Muscle layer of colon (tissue), 2 donors: ENCODE measurements around the gene SLIT3.

ENCODE experiments used
- H3K27ac ChIP-seq: one replicate; pipeline ENCODE4 v1.7.0; 2013; ENCODE audit warnings: low read depth, mild to moderate bottlenecking, low read length, moderate library complexity
- H3K27me3 ChIP-seq, 2 donors: one replicate each; pipeline ENCODE4 v1.7.0; 2013; ENCODE audit warnings: low read length in 2 of 2, mild to moderate bottlenecking in 2 of 2; ENCODE audit not compliant: insufficient read depth in 2 of 2, control insufficient read depth in 1 of 2
- H3K36me3 ChIP-seq: one replicate; pipeline ENCODE4 v1.7.0; 2013; ENCODE audit warnings: mild to moderate bottlenecking, low read length; ENCODE audit not compliant: insufficient read depth
- H3K4me1 ChIP-seq: one replicate; pipeline ENCODE4 v1.7.0; 2013; ENCODE audit warnings: mild to moderate bottlenecking, low read length; ENCODE audit not compliant: insufficient read depth
- H3K4me3 ChIP-seq, 2 donors: one replicate each; pipeline ENCODE4 v1.7.0; 2013; ENCODE audit warnings: low read length in 2 of 2, low read depth in 1 of 2, mild to moderate bottlenecking in 1 of 2, moderate library complexity in 1 of 2
- H3K9ac ChIP-seq: one replicate; pipeline ENCODE4 v1.7.0; 2013; ENCODE audit warnings: low read length
- H3K9me3 ChIP-seq: one replicate; pipeline ENCODE4 v1.7.0; 2013; ENCODE audit warnings: mild to moderate bottlenecking, low read length
- donor health status: abdominal sarcoma.
- donor health status: Adenocarcinoma of cecum.

Gene SLIT3

GRCh38 chr5:168801567-168801966 is 499.4 kb downstream of the SLIT3 start:
- no peak overlapping the region for H3K4me3 ChIP-seq
- H3K27ac ChIP-seq: no peak overlapping the region
- no peaks in the 10 kb centered on the region for H3K4me1 ChIP-seq
- H3K9me3 ChIP-seq: no peaks in the 10 kb centered on the region
- H3K27me3 ChIP-seq: no peaks in the 10 kb centered on the region
- no peak overlapping the region for H3K9ac ChIP-seq
- H3K36me3 ChIP-seq: peaks cover 9% of the 10 kb centered on the region

GRCh38 chr5:168800701-168801100 is 500.2 kb downstream of the SLIT3 start:
- H3K27me3 ChIP-seq: no peaks in the 10 kb centered on the region
- no peaks in the 10 kb centered on the region for H3K9me3 ChIP-seq
- H3K4me3 ChIP-seq: no peak overlapping the region
- H3K9ac ChIP-seq: no peak overlapping the region
- H3K36me3 ChIP-seq: peaks cover 1% of the 10 kb centered on the region
- no peaks in the 10 kb centered on the region for H3K4me1 ChIP-seq
- H3K27ac ChIP-seq: no peak overlapping the region

- H3K4me3 ChIP-seq: no peak overlapping the region
- no peaks in the 10 kb centered on the region for H3K9me3 ChIP-seq
- H3K27ac ChIP-seq: no peak overlapping the region
- peaks cover 8% of the 10 kb centered on the region for H3K4me1 ChIP-seq
- H3K36me3 ChIP-seq: no peaks in the 10 kb centered on the region
- no peak overlapping the region for H3K9ac ChIP-seq
- no peaks in the 10 kb centered on the region for H3K27me3 ChIP-seq
These were observed 502.6 kb downstream of the SLIT3 start for GRCh38 chr5:168798065-168799023.

DNA sequence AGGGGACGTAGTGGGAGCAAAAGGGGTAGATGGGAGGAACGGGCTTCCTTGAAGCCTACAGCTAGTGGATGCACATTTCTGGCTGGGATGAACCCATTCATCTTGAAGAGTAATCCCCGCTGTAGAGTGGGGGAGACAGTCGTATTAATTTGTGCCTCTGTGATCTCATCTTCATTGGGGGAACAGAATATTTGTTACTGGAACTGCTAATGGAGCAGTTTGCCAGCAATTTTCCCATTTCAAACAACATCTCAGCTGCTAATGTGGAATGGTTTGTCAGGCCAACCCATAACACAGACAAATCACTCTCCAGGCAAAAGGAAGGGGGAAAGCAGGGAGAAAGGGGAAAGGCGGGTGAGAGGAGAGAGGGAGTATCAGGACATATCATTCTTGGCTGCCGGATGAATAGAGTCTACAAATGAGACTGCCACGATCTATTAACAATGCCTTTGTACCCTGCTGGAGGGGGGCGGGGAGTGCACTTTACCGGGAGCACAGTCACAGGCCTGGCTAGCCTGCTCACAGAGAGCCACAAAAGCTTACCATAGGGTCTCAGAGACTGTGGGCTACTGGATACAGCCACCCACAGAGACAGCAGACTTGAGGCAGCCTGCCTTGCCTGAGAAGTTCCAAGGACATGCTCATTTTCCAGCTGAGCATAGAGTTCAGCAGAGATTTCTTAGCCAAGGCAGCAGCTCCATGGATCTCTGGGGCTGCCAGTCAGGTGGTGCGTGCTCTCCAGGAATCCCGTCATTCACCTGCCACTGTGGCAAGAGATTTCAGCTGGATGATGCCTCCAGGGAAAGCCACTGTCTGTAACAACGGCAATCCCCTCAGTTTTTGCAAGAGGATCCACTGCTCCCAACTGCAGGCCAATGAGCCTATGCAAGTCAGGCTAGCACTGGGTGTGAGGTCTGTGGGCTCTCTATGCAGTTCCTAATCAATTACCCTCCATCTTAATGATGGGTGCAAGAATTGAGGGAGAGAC is 504.1 kb downstream of the SLIT3 start:
- H3K9ac ChIP-seq: no peak overlapping the region
- no peaks in the 10 kb centered on the region for H3K9me3 ChIP-seq
- H3K36me3 ChIP-seq: no peaks in the 10 kb centered on the region
- H3K27me3 ChIP-seq: no peaks in the 10 kb centered on the region
- H3K27ac ChIP-seq: no peak overlapping the region
- H3K4me3 ChIP-seq: no peak overlapping the region
- peaks cover 8% of the 10 kb centered on the region for H3K4me1 ChIP-seq

DNA sequence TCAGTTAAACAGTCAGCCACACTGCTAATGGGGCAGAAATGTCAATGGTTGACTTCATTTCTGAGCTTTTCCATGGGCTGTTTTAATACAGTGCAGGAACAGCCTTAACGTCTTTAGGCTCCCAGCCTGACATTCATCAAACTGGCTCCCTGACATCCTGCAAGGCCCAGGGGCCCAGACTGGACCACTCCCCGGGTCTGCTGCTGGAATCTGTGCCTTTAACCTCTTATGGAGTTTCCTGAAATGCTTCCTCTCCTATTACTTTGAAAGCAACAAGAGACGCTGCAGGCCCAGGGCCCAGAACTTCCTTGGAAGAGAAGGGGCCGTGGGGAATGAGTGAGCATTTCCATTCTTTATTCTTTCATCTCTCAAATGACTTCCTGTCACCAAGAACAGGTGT is 504.9 kb downstream of the SLIT3 start:
- Histone ChIP-seq H3K36me3 (no peaks in the 10 kb centered on the region), H3K27me3 (no peaks in the 10 kb centered on the region), H3K9ac (no peak overlapping the region), H3K9me3 (no peaks in the 10 kb centered on the region), H3K4me3 (no peak overlapping the region), H3K27ac (no peak overlapping the region), H3K4me1 (peaks cover 8% of the 10 kb centered on the region)

DNA sequence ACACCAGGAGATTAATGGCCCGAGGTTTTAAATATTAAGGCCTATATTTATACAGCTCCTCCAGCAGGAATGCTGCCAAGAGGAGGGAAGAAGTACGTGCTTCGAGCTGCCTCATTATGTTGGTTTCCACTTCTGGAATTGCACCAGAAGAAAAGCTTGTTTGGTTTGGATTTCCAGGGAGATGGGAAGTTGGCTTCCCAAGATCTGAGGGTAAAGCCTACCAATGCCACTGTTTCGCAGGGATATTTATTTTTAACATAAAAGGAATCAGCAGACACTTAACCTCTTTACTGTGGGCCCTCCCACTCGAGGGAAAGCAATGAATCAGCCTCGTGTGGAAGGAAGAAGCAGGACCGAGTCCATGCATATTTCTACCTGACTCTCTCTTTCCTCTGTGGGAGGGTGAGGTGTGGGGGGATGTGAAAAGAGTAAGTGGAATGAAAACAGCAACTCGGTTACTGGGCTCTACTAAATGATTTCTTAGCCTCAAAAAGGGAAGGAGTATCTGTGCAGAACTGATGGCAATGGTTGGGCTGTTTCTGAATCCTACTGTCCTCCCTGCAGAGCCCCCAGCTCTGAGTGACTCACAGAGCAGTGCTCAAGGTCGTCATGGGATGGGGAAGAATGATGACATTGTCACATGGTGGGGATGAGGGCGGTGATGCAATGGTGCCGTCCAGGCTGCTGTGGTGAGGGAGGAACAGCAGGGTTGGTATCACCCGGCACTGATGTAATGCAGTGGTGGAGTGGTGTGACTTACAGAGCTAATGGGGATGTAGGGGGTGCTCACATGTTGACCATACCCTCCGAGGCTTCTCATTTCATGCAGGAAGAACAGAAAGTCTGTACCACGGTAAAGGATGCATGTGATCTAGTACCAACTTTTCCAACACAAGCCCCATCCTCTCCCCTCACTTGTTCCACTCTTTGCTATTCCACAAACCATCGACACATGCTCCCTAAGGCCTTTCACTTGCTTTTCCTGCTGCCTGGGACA is 506.8 kb downstream of the SLIT3 start:
- H3K27me3 ChIP-seq: no peaks in the 10 kb centered on the region
- no peaks in the 10 kb centered on the region for H3K36me3 ChIP-seq
- H3K9me3 ChIP-seq: no peaks in the 10 kb centered on the region
- no peak overlapping the region for H3K4me3 ChIP-seq
- peaks cover 8% of the 10 kb centered on the region for H3K4me1 ChIP-seq
- H3K27ac ChIP-seq: no peak overlapping the region
- no peak overlapping the region for H3K9ac ChIP-seq

DNA sequence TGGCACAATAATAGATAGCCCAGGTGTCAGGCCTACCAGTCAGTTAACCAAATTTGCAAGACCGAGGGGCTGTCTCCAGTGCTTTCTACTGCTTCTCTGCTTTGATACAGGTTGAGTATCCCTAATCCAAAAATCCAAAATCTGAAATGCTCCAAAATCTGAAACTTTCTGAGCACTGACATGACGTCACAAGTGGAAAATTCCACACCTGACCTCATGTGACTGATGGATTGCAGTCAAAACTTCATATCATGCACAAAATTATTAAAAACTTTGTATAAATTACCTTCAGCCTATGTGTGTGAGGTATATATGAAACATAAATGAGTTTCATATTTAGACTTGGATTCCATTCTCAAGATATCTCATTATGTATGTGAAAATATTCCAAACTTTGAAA is 508.3 kb downstream of the SLIT3 start:
- Histone ChIP-seq H3K27me3 (no peaks in the 10 kb centered on the region), H3K36me3 (no peaks in the 10 kb centered on the region), H3K4me1 (peaks cover 8% of the 10 kb centered on the region), H3K9ac (no peak overlapping the region), H3K27ac (no peak overlapping the region), H3K4me3 (no peak overlapping the region), H3K9me3 (no peaks in the 10 kb centered on the region)

GRCh38 chr5:168790671-168791250 is 510.2 kb downstream of the SLIT3 start:
- Histone ChIP-seq H3K27me3 (no peaks in the 10 kb centered on the region), H3K9me3 (no peaks in the 10 kb centered on the region)

DNA sequence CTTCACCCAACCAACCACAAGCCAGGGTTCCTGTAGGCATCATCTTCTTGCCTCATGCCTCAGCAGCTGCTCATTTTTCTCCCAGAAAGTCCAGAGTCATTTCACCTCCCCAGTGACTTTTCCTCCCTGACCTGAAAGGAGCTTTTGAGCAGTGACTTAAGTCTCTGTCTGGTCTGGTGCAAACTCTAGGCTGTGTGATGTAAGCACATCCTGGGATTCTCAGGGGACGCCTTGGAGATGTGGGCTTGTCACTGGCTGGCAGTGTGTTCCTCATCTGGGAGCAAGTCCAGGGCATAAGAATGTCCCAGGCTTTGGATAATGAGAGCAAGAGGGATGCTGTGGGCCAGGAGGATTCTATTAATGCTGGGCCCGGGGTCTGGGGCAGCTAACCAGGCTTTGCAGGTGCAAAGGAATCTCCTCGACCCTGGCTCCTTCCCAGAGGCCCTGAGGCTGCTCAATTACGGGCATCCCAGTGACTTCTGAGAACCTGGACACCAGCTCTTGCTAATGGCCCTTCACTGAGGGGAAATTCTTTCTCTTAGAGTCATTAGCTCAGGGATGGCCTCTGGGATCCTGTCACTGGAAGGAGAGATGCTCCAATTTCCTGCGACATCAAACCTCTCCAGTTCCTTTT is 510.8 kb downstream of the SLIT3 start:
- H3K9me3 ChIP-seq: no peaks in the 10 kb centered on the region
- peaks cover 8% of the 10 kb centered on the region for H3K4me1 ChIP-seq
- no peak overlapping the region for H3K9ac ChIP-seq
- H3K36me3 ChIP-seq: no peaks in the 10 kb centered on the region
- H3K4me3 ChIP-seq: no peak overlapping the region
- no peak overlapping the region for H3K27ac ChIP-seq
- H3K27me3 ChIP-seq: no peaks in the 10 kb centered on the region

More at GRCh38 chr5:168790671-168791250, 510.2 kb downstream of the SLIT3 start:
- Histone ChIP-seq H3K9ac (no peak overlapping the region), H3K36me3 (no peaks in the 10 kb centered on the region), H3K27ac (no peak overlapping the region), H3K4me1 (peaks cover 8% of the 10 kb centered on the region), H3K4me3 (no peak overlapping the region)

- Histone ChIP-seq H3K9me3 (no peaks in the 10 kb centered on the region), H3K4me3 (no peak overlapping the region), H3K4me1 (no peaks in the 10 kb centered on the region), H3K9ac (no peak overlapping the region), H3K36me3 (peaks cover 7% of the 10 kb centered on the region), H3K27ac (no peak overlapping the region), H3K27me3 (no peaks in the 10 kb centered on the region)
These were observed 512.2 kb downstream of the SLIT3 start for GRCh38 chr5:168788786-168789185.
